DOHH2 (cell line): ENCODE data around the gene UNC13D.

Experiments used
- CTCF ChIP-seq: fragments of 200-600 bp; sonication (generic); IDR thresholded peaks from one replicate; pipeline ENCODE4 v1.5.1; 2014; ENCODE audit warnings: antibody characterized with exemption, mild to moderate bottlenecking, low read depth, low read length; ENCODE audit not compliant: poor library complexity, severe bottlenecking
- EZH2phosphoT487 ChIP-seq: fragments of 200-600 bp; sonication (generic); IDR thresholded peaks from 2 replicates; pipeline ENCODE4 v1.6.1; 2017; ENCODE audit warnings: borderline replicate concordance, mild to moderate bottlenecking, antibody characterized with exemption, low read length, moderate library complexity, mixed read lengths

GRCh38 chr17:75878174-75878998, 34.2 kb upstream of the UNC13D start, which contains the start of gene TRIM47:
- TF ChIP-seq CTCF (no peak), EZH2phosphoT487 (no peak)
